ENCODE results near the gene UBE3C.
"Not testable (repeated sequence)": the region's sequence is repeated elsewhere in the genome, so short reads cannot be mapped to it uniquely, and the experiment has no call there.

The UBE3C gene

DNA sequence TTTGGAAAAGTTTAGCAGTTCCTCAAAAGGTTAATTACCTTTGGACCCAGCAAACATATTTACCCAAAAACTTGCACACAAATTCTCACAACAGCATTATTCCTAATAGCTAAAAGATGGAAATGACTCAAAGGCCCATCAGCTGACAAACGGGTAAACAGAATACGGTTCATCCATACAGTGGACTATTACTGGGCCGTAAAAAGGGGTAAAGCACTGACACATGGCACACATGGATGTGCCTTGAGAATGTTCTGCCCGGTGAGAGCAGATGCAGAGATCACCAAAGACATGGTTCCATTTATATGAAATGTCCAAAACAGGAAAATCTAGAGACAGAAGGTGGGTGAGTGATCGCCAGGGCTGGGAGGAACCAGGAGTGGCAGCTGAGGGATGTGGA, 102.9 kb downstream of the UBE3C start:
- no peak for DNase-seq

DNA sequence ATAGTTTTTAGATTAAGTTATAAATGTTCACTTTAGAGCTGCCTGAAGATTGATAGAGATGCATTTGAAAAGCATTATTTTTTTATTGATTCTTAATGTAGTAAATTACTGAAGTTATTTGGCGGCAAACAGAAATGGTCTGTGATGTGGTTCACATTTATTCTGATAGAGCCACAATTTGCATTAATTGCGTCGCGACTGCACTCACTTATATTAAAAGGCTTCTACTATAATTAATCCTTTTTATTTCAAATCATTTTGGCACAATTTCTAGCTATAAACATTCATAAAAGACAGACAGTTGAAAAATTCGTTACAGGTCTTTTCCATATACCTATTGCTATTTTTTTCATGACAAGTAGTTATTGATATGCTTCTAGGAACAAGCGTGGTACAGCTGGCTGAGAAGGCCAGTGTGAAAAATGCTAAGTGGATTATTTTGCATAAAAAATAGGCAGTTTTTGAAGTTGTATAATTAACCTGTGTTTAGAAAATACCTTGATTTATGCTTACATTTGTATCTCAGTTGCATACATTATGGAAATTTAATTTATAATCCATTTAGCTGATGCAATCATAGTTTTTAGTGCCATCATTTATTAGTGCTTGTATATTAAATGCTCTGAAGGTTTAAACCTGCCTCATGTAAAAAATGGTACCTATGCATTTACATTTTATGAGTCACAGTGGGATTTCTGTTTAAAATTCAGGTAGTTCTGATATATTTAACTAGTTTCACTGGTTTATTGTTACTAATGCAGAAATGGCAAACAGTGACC, 106.0 kb downstream of the UBE3C start:
- DNase-seq: no peak

DNA sequence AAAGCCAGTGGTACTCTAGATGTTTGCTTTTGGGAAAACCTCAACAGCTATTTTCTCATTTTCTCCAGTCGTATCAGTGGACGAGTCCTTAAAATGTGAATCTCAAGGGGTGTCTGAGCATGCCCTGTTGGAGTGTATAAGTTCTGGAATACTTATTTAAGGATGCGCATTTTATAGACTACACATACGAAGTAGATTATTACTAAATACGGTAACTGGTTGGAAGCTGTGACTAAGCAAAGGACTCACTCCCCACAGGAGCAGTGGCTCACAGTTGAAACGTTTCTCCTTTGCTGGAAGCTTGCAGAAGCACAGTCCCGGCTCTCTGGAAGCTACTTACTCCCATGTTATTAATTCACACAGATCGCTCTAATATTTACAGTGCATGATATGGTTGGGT, 107.3 kb downstream of the UBE3C start:
- no peak for DNase-seq

GRCh38 chr7:157248659-157249058, 109.9 kb downstream of the UBE3C start:
- DNase-seq: no peak

- DNase-seq: no peak
Observed at GRCh38 chr7:157250605-157251228, 112.0 kb downstream of the UBE3C start.

GRCh38 chr7:157251817-157252216, 113.1 kb downstream of the UBE3C start:
- DNase-seq: not testable (repeated sequence)

GRCh38 chr7:157253850-157254249, 115.1 kb downstream of the UBE3C start:
- no peak for DNase-seq

DNA sequence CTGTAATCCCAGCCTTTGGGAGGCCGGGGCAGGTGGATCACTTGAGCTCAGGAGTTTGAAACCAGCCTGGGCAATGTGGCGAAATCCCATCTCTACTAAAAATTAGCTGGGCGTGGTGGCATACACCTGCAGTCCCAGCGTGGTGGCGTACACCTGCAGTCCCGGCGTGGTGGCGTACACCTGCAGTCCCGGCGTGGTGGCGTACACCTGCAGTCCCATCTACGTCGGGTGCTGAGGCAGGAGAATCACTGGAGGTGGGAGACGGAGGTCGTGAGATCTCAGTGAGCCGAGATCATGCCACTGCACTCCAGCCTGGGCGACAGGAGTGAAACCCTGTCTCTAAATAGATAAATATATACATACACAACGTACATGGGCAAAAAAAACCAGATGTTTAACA, 116.1 kb downstream of the UBE3C start:
- DNase-seq: not testable (repeated sequence)

DNA sequence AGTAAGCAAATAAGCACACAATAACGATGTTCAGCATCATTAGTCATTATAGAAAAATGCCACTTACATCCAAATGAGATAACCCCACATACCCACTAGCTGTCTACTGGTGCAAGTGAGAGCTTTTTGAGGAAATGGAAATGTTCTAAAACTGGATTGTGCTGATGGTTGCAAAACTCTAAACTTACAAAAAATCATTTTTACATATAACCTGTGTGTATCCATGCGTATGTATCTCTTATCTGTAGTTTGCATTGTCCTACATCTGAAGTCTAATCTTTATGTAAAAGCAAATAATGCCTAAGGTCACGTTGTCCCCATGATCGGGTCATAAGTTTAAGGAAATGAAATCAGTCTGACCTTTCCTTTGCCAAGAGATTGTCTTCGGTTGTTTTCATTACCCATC, 116.5 kb downstream of the UBE3C start:
- DNase-seq: no peak

- no peak for DNase-seq
Observed at GRCh38 chr7:157263156-157263555, 124.4 kb downstream of the UBE3C start.

GRCh38 chr7:157265051-157265450, 126.3 kb downstream of the UBE3C start:
- no peak for DNase-seq

- DNase-seq: no peak
Observed at GRCh38 chr7:157266272-157266671, 127.5 kb downstream of the UBE3C start.

- DNase-seq: no peak
Observed at GRCh38 chr7:157267516-157267915, 128.8 kb downstream of the UBE3C start.

GRCh38 chr7:157267956-157268355, 129.2 kb downstream of the UBE3C start:
- no peak for DNase-seq

- DNase-seq: no peak
Observed at GRCh38 chr7:157268540-157268939, 129.8 kb downstream of the UBE3C start.

DNA sequence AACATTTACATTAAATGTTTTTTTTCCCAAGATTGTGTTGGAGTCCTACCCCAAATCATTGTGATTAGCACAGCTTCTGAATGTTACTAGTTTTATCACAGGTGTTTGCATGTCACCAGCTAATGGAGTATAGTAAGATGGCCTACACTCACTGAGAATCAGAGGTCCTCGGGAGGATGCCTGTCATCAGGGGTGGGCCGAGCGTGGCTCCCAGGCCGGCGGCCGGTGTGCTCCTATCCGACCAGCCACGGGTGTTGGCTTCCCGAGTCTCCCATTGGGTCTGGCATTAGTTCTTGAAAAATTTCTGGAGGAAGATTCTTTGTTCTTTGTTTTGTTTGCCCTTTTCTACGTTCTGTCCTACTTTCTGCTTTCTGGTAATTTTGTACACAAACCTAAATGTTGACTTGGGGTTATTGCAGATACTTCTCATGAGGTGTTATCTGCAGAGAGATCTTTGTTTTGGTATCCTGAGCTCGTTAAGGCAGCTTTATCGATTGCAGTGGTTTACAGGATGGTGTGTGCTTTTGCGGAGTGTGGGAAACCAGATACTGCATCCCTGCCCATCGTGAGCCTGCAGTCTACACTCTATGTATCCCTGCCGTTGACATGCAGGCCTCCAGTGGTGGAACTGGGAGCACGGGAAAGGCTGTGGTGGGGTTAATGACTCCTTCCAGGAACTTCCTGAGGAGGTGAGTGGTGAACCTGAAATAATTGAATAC, 130.8 kb downstream of the UBE3C start:
- no peak for DNase-seq

- DNase-seq: no peak
Observed at GRCh38 chr7:157270060-157270444, 131.3 kb downstream of the UBE3C start.

DNA sequence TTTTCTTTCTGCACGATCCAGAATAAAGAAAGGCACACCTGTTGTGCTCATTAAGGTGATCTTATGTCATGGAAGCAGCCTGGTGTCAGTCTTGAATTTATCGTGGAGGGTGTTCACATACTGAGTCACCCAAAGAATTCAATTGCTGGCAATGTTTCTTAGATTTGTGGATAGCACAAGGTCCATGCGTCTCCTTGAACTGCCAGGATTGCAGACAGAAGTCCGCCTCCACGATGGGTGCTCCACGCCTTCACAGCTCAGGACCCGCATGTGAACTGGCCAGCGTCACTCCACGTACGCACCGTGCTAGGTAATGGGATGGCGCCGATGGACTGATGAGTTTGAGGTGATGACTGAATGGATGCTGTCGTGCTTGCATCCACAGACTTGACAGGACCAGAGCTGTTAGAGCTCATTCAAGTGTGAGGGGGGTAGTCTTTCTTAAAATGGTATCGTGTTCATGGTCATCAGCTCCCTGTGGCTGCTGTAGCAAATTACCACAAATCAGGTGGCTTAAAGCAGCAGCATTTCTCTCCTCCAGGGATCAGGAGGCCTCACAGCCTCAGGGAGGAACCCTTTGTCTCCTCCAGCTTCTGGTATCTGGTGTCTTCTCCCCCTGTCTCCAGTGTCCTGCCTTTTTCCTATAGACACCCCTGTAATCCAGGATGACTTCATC, 132.7 kb downstream of the UBE3C start:
- DNase-seq: no peak

GRCh38 chr7:157271991-157272324, 133.2 kb downstream of the UBE3C start:
- DNase-seq: no peak

GRCh38 chr7:157272351-157273207, 133.9 kb downstream of the UBE3C start:
- DNase-seq: no peak

GRCh38 chr7:157273208-157274093, 134.7 kb downstream of the UBE3C start:
- peak; percentile 3 for DNase-seq

All from NCI-H524 treated with DMSO at 0.1 percent for 48 hours (cell line).